Prostate gland (tissue), 2 donors: ENCODE data around the gene ACTL7A.

Experiments used
- CTCF ChIP-seq, 4 experiments: fragments of 200-600 bp in 2 of 4; fragments of 450-650 bp in 2 of 4; sonication (generic) in 2 of 4; IDR thresholded peaks; 1 replicate in 3 of 4; 2 replicates in 1 of 4; pipeline ENCODE4 v1.5.1; 2016 to 2019; ENCODE audit warnings: antibody characterized with exemption in 4 of 4, mild to moderate bottlenecking in 2 of 4, moderate library complexity in 2 of 4
- POLR2AphosphoS5 ChIP-seq: sonication (generic); formaldehyde crosslinking; IDR thresholded peaks from one replicate; pipeline ENCODE4 v1.6.1; 2017; ENCODE audit warnings: antibody characterized with exemption

GRCh38 chr9:108844856-108845255 is 17.2 kb upstream of the ACTL7A start:
- TF ChIP-seq CTCF (IDR thresholded peaks at IDR 0.05) (no peak), POLR2AphosphoS5 (no peak)
